A549 treated with ZK216348 at 1 μM for 4 hours (cell line): ENCODE measurements around the gene LCE4A. TPM values are rescaled to one million over a fixed set of nuclear protein-coding genes. Genes with fewer than 3 reads are reported as not detected.

ENCODE experiments used
- total RNA-seq: library from RNA; stranded (reverse); fragments of 200-300 nt; extraction: Qiagen RNA extraction; gene quantifications from 5 replicates; pipeline ENCODE4 v1.2.3, GENCODE V29; 2022; ENCODE audit warnings: low read depth

Gene LCE4A
- not detected in 5 replicates for total RNA-seq

GRCh38 chr1:152707860-152708259, at the start of gene LCE4A:
Gene LCE4A (plus strand): TSS chr1:152708160. CDS start chr1:152709076, 916 bp downstream.

GRCh38 chr1:152663098-152663497, 44.9 kb upstream of the LCE4A start, which contains the start of gene LCE2D:
Gene LCE2D (plus strand): TSS chr1:152663380. CDS start chr1:152664106, 726 bp downstream.

GRCh38 chr1:152674983-152675382, 33.0 kb upstream of the LCE4A start, which contains the start of gene LCE2C:
Gene LCE2C (plus strand): TSS chr1:152675279. CDS start chr1:152676016, 737 bp downstream.

GRCh38 chr1:152685823-152686222, 22.1 kb upstream of the LCE4A start, which contains the start of gene LCE2B:
Gene LCE2B (plus strand): TSS chr1:152686123. CDS start chr1:152686844, 721 bp downstream.

GRCh38 chr1:152697701-152698600, 10.0 kb upstream of the LCE4A start, which contains the start of gene LCE2A:
Gene LCE2A (plus strand): TSS chr1:152698345. CDS start chr1:152698902, 557 bp downstream.

GRCh38 chr1:152757747-152758146, 49.8 kb downstream of the LCE4A start, which contains the start of gene KPRP:
Gene KPRP (plus strand): TSS chr1:152758025. CDS start chr1:152759589, 1,564 bp downstream.

Other genes with a start within 250 kb of the LCE4A start
- gene LCE5A, start 197.4 kb upstream of the LCE4A start, total RNA-seq = not detected in 5 replicates
- 0.42 to 0.83 TPM (median 0.60 TPM) in 3 of 5 replicates, not detected in the others for gene CRCT1, start 193.7 kb upstream of the LCE4A start, total RNA-seq
- 0.27 to 0.31 TPM in 2 of 5 replicates, not detected in the others for gene LCE3E, start 141.4 kb upstream of the LCE4A start, total RNA-seq
- 0.82 to 1.8 TPM (median 1.3 TPM) in 5 replicates for gene LCE3D, start 127.6 kb upstream of the LCE4A start, total RNA-seq
- not detected in 5 replicates for gene LCE3C, start 107.9 kb upstream of the LCE4A start, total RNA-seq
- gene LCE3B, start 94.3 kb upstream of the LCE4A start, total RNA-seq = not detected in 5 replicates
- gene LCE3A, start 85.1 kb upstream of the LCE4A start, total RNA-seq = not detected in 5 replicates
- gene LCE2D, start 44.8 kb upstream of the LCE4A start, total RNA-seq = not detected in 5 replicates
- not detected in 5 replicates for gene LCE2C, start 32.9 kb upstream of the LCE4A start, total RNA-seq
- not detected in 5 replicates for gene LCE2B, start 22.0 kb upstream of the LCE4A start, total RNA-seq
- gene LCE2A, start 9.8 kb upstream of the LCE4A start, total RNA-seq = not detected in 5 replicates
- not detected in 5 replicates for gene KPRP, start 49.9 kb downstream of the LCE4A start, total RNA-seq
- not detected in 5 replicates for gene LCE1F, start 67.0 kb downstream of the LCE4A start, total RNA-seq
- not detected in 5 replicates for gene LCE1E, start 78.1 kb downstream of the LCE4A start, total RNA-seq
- gene LCE1D, start 88.6 kb downstream of the LCE4A start, total RNA-seq = not detected in 5 replicates
- gene LCE1C, start 98.5 kb downstream of the LCE4A start, total RNA-seq = not detected in 5 replicates
- gene LCE1B, start 103.8 kb downstream of the LCE4A start, total RNA-seq = not detected in 5 replicates
- gene LCE1A, start 119.3 kb downstream of the LCE4A start, total RNA-seq = not detected in 5 replicates
- gene LCE6A, start 134.7 kb downstream of the LCE4A start, total RNA-seq = not detected in 5 replicates
- gene LCE7A, start 151.8 kb downstream of the LCE4A start, total RNA-seq = not detected in 5 replicates
- not detected in 5 replicates for gene SMCP, start 170.2 kb downstream of the LCE4A start, total RNA-seq
- gene IVL, start 200.4 kb downstream of the LCE4A start, total RNA-seq = 0.15 TPM in 1 of 5 replicates, not detected in the others
- not detected in 5 replicates for gene SPRR5, start 239.0 kb downstream of the LCE4A start, total RNA-seq